ENCODE measurements around the gene JAGN1. TPM values are rescaled to one million over a fixed set of nuclear protein-coding genes. Genes with fewer than 3 reads are reported as not detected.

JAGN1 gene
- total and polyA plus RNA-seq, 4 experiments from 2014 or later = 26.5 to 48.3 (median 35.0) TPM

GRCh38 chr3:9912294-9912935, 22.0 kb downstream of the JAGN1 start:
- H3K9me3 Mint-ChIP-seq = no peaks in the 10 kb centered on the region
- ChIA-PET CTCF (ENCODE audit: partially characterized antibody) (interaction anchor here (1.0 to 4.4 kb wide), 7 partner anchors 9 to 34 kb away, joined by 3 to 22 read pairs (median 4); partner anchors contain the start of genes CRELD1 and JAGN1), POLR2A (ENCODE audit: partially characterized antibody) (interaction anchor here (0.9 to 6.5 kb wide), 8 partner anchors 10 to 336 kb away, joined by 3 to 53 read pairs (median 5); partner anchors contain the start of genes CRELD1, IL17RE, JAGN1 and PRRT3)
- Histone ChIP-seq H3K9me3 (ENCODE audit: control insufficient read depth in 1 of 2, low read length in 2 of 2) (no peaks in the 10 kb centered on the region), H3K27ac (ENCODE audit: low read depth, low read length) (no peak overlapping the region), H3K4me1 (ENCODE audit: insufficient read depth, low read length) (peaks cover 41% of the 10 kb centered on the region), H3K4me3 (ENCODE audit: low read length in 2 of 2) (no peak overlapping the region), H3K27me3 (ENCODE audit: insufficient read depth, low read length) (no peaks in the 10 kb centered on the region), H3K36me3 (ENCODE audit: insufficient read depth, low read length) (no peaks in the 10 kb centered on the region)
- no peaks in the 10 kb centered on the region for H3K36me3 Mint-ChIP-seq
- H3K4me3 Mint-ChIP-seq = peak overlapping the region in 7 of 8 donors; percentile 6 to 69 (median 56)
- H3K27me3 Mint-ChIP-seq = peaks cover 0 to 2% of the 10 kb centered on the region in 2 donors
- peaks cover 19 to 38% (median 27%) of the 10 kb centered on the region in 4 donors for H3K4me1 Mint-ChIP-seq
- DNase-seq = peak; percentile 38 to 74 (median 51)
- intact Hi-C loops (cut with micrococcal nuclease) = loop anchor here (2.0 kb wide), 1 partner anchor 22 kb away; the partner anchor contains the start of gene JAGN1
- H3K27ac Mint-ChIP-seq = peak overlapping the region in 6 of 7 donors; percentile 3 to 87 (median 52)

DNA sequence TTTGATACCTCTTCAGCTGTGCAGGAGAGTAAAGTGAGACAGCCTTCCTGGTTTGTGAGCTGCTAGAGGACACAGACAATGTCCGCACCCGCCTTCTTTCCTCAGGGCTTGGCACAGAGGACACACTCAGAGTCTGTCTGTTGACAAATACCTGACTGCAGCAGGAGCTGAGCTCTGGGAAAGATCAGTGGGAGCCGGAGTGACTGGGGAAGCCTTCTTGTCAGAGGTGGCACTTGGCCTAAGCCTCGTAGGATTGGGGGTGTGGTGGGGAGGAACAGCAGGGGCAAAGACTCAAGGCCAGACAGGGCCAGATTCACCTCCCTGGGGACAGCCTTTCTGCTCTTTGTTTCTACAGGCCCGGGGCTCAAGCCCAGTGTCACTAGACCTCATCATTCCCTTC, 23.2 kb downstream of the JAGN1 start:
- peaks cover 19 to 35% (median 27%) of the 10 kb centered on the region in 4 donors for H3K4me1 Mint-ChIP-seq
- Histone ChIP-seq H3K4me3 (ENCODE audit: low read length in 2 of 2) (no peak overlapping the region), H3K9me3 (ENCODE audit: control insufficient read depth in 1 of 2, low read length in 2 of 2) (no peaks in the 10 kb centered on the region)

GRCh38 chr3:9914011-9914410, 23.6 kb downstream of the JAGN1 start:
- no peaks in the 10 kb centered on the region for H3K27me3 ChIP-seq (ENCODE audit: insufficient read depth, low read length)
- H3K36me3 ChIP-seq (ENCODE audit: insufficient read depth, low read length) = no peaks in the 10 kb centered on the region
- no peak for DNase-seq
- H3K27ac ChIP-seq (ENCODE audit: low read depth, low read length) = no peak overlapping the region
- H3K9me3 ChIP-seq (ENCODE audit: control insufficient read depth in 1 of 2, low read length in 2 of 2) = no peaks in the 10 kb centered on the region
- CTCF ChIA-PET (ENCODE audit: partially characterized antibody) = interaction anchor here (1.2 to 4.4 kb wide), 5 partner anchors 12 to 30 kb away, joined by 3 to 22 read pairs (median 6); partner anchors contain the start of genes CRELD1, IL17RE and JAGN1
- Mint-ChIP-seq H3K36me3 (no peaks in the 10 kb centered on the region), H3K4me1 (peaks cover 19 to 32% (median 26%) of the 10 kb centered on the region in 4 donors), H3K27me3 (peaks cover 0 to 2% of the 10 kb centered on the region in 2 donors), H3K9me3 (no peaks in the 10 kb centered on the region), H3K4me3 (peak overlapping the region in 3 of 8 donors; percentile 25 to 67 (median 45)), H3K27ac (peak overlapping the region in 1 of 7 donors; percentile 24)
- intact Hi-C loops (cut with micrococcal nuclease) = loop anchor here (2.0 kb wide), 1 partner anchor 19 kb away; the partner anchor contains the start of gene CRELD1
- peaks cover 37% of the 10 kb centered on the region for H3K4me1 ChIP-seq (ENCODE audit: insufficient read depth, low read length)
- POLR2A ChIA-PET (ENCODE audit: partially characterized antibody) = interaction anchor here (1.2 to 6.5 kb wide), 5 partner anchors 12 to 335 kb away, joined by 3 to 53 read pairs (median 12); partner anchors contain the start of genes CRELD1, IL17RE, JAGN1 and TATDN2
- H3K4me3 ChIP-seq (ENCODE audit: low read length in 2 of 2) = no peak overlapping the region

More for the DNA sequence above, 23.2 kb downstream of the JAGN1 start:
- no peaks in the 10 kb centered on the region for H3K36me3 Mint-ChIP-seq
- H3K27ac Mint-ChIP-seq = no peak overlapping the region
- peak overlapping the region in 1 of 8 donors; percentile 49 for H3K4me3 Mint-ChIP-seq
- ChIA-PET CTCF (ENCODE audit: partially characterized antibody) (interaction anchor here (1.2 to 4.4 kb wide), 5 partner anchors 11 to 30 kb away, joined by 3 to 22 read pairs (median 6); partner anchors contain the start of genes CRELD1, IL17RE and JAGN1), POLR2A (ENCODE audit: partially characterized antibody) (interaction anchor here (0.6 to 6.5 kb wide), 7 partner anchors 11 to 335 kb away, joined by 3 to 53 read pairs (median 4); partner anchors contain the start of genes CRELD1, IL17RE, JAGN1 and TATDN2)
- no peaks in the 10 kb centered on the region for H3K27me3 ChIP-seq (ENCODE audit: insufficient read depth, low read length)
- no peaks in the 10 kb centered on the region for H3K36me3 ChIP-seq (ENCODE audit: insufficient read depth, low read length)
- no peak overlapping the region for H3K27ac ChIP-seq (ENCODE audit: low read depth, low read length)
- H3K9me3 Mint-ChIP-seq = no peaks in the 10 kb centered on the region
- H3K4me1 ChIP-seq (ENCODE audit: insufficient read depth, low read length) = peaks cover 41% of the 10 kb centered on the region
- H3K27me3 Mint-ChIP-seq = peaks cover 0 to 2% of the 10 kb centered on the region in 2 donors
- intact Hi-C loops (cut with micrococcal nuclease) = loop anchor here (2.0 kb wide), 1 partner anchor 23 kb away; the partner anchor contains the start of gene JAGN1
- no peak for DNase-seq

- H3K27ac ChIP-seq (ENCODE audit: low read depth, low read length) = no peak overlapping the region
- Mint-ChIP-seq H3K9me3 (no peaks in the 10 kb centered on the region), H3K4me3 (peak overlapping the region in 7 of 8 donors; percentile 35 to 69 (median 57)), H3K27me3 (peaks cover 0 to 2% of the 10 kb centered on the region in 2 donors), H3K36me3 (no peaks in the 10 kb centered on the region), H3K27ac (no peak overlapping the region), H3K4me1 (peaks cover 14 to 25% (median 19%) of the 10 kb centered on the region in 4 donors)
- H3K4me3 ChIP-seq (ENCODE audit: low read length in 2 of 2) = peak overlapping the region in 1 of 2 donors; percentile 55
- ChIA-PET CTCF (ENCODE audit: partially characterized antibody) (interaction anchor here (1.2 to 4.4 kb wide), 5 partner anchors 12 to 31 kb away, joined by 3 to 16 read pairs (median 4); partner anchors contain the start of genes IL17RE and JAGN1), POLR2A (ENCODE audit: partially characterized antibody) (interaction anchor here (1.2 to 6.5 kb wide), 4 partner anchors 12 to 32 kb away, joined by 3 to 53 read pairs (median 18); partner anchors contain the start of genes CRELD1, IL17RE and JAGN1)
- DNase-seq = no peak
- intact Hi-C loops (cut with micrococcal nuclease) = loop anchor here (2.0 kb wide), 1 partner anchor 18 kb away; the partner anchor contains the start of gene CRELD1
- H3K36me3 ChIP-seq (ENCODE audit: insufficient read depth, low read length) = no peaks in the 10 kb centered on the region
- no peaks in the 10 kb centered on the region for H3K9me3 ChIP-seq (ENCODE audit: control insufficient read depth in 1 of 2, low read length in 2 of 2)
- no peaks in the 10 kb centered on the region for H3K27me3 ChIP-seq (ENCODE audit: insufficient read depth, low read length)
- peaks cover 30% of the 10 kb centered on the region for H3K4me1 ChIP-seq (ENCODE audit: insufficient read depth, low read length)
Observed at GRCh38 chr3:9914559-9915253, 24.3 kb downstream of the JAGN1 start.

GRCh38 chr3:9915254-9916141, 25.1 kb downstream of the JAGN1 start:
- peaks cover 0 to 2% of the 10 kb centered on the region in 2 donors for H3K27me3 Mint-ChIP-seq
- H3K27me3 ChIP-seq (ENCODE audit: insufficient read depth, low read length) = no peaks in the 10 kb centered on the region
- peak overlapping the region; percentile 36 to 55 for H3K4me3 ChIP-seq (ENCODE audit: low read length in 2 of 2)
- peaks cover 30% of the 10 kb centered on the region for H3K4me1 ChIP-seq (ENCODE audit: insufficient read depth, low read length)
- H3K4me3 Mint-ChIP-seq = peak overlapping the region; percentile 62 to 85 (median 79)
- peak overlapping the region in 1 of 7 donors; percentile 17 for H3K27ac Mint-ChIP-seq
- H3K27ac ChIP-seq (ENCODE audit: low read depth, low read length) = no peak overlapping the region
- intact Hi-C loops (cut with micrococcal nuclease) = loop anchor here (2.0 kb wide), 1 partner anchor 17 kb away; the partner anchor contains the start of gene CRELD1
- H3K36me3 Mint-ChIP-seq = no peaks in the 10 kb centered on the region
- CTCF ChIA-PET (ENCODE audit: partially characterized antibody) = interaction anchor here (1.2 to 4.4 kb wide), 4 partner anchors 16 to 31 kb away, joined by 4 to 16 read pairs (median 5); partner anchors contain the start of gene JAGN1
- DNase-seq = peak in 1 of 5 donors; percentile 25
- H3K36me3 ChIP-seq (ENCODE audit: insufficient read depth, low read length) = no peaks in the 10 kb centered on the region
- H3K9me3 Mint-ChIP-seq = no peaks in the 10 kb centered on the region
- H3K9me3 ChIP-seq (ENCODE audit: control insufficient read depth in 1 of 2, low read length in 2 of 2) = no peaks in the 10 kb centered on the region
- peaks cover 13 to 23% (median 17%) of the 10 kb centered on the region in 4 donors for H3K4me1 Mint-ChIP-seq
- POLR2A ChIA-PET (ENCODE audit: partially characterized antibody) = interaction anchor here (1.3 to 6.5 kb wide), 4 partner anchors 13 to 25 kb away, joined by 6 to 53 read pairs (median 18); partner anchors contain the start of genes CRELD1, IL17RE and JAGN1

DNA sequence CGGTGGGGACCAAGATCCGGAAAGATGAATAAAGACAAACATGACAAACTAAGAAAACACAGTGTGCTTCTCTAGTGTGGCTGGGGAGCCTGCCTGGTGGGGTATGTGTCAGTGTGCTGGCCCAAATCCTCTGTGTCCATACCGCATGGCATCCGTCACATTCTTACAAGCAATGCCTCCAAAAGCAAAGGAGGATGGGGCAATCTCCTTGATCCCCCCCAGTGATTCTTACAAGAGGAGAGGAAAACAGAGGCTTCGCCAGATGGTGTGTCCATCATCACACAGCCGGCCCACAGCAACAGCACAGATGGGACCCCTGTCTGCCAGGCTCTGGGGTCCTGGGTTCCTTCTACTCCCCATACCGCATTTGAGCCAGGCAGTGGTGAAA, 25.9 kb downstream of the JAGN1 start:
- no peak overlapping the region for H3K4me3 ChIP-seq (ENCODE audit: low read length in 2 of 2)
- H3K27ac ChIP-seq (ENCODE audit: low read depth, low read length) = no peak overlapping the region
- peaks cover 0 to 2% of the 10 kb centered on the region in 2 donors for H3K27me3 Mint-ChIP-seq
- no peaks in the 10 kb centered on the region for H3K36me3 ChIP-seq (ENCODE audit: insufficient read depth, low read length)
- H3K36me3 Mint-ChIP-seq = no peaks in the 10 kb centered on the region
- ChIA-PET CTCF (ENCODE audit: partially characterized antibody) (interaction anchor here (1.2 to 1.7 kb wide), 2 partner anchors 16 to 30 kb away, joined by 4 read pairs; no protein-coding TSS in a partner anchor), POLR2A (ENCODE audit: partially characterized antibody) (interaction anchor here (1.3 to 6.5 kb wide), 3 partner anchors 14 to 26 kb away, joined by 6 to 53 read pairs (median 12); partner anchors contain the start of genes CRELD1, IL17RE and JAGN1)
- intact Hi-C loops (cut with micrococcal nuclease) = no loop called here
- peak overlapping the region in 2 of 7 donors; percentile 51 to 59 for H3K27ac Mint-ChIP-seq
- no peaks in the 10 kb centered on the region for H3K27me3 ChIP-seq (ENCODE audit: insufficient read depth, low read length)
- H3K4me3 Mint-ChIP-seq = peak overlapping the region; percentile 64 to 85 (median 75)
- H3K4me1 Mint-ChIP-seq = peaks cover 13 to 20% (median 16%) of the 10 kb centered on the region in 4 donors
- H3K4me1 ChIP-seq (ENCODE audit: insufficient read depth, low read length) = peaks cover 29% of the 10 kb centered on the region
- H3K9me3 ChIP-seq (ENCODE audit: control insufficient read depth in 1 of 2, low read length in 2 of 2) = no peaks in the 10 kb centered on the region
- DNase-seq = no peak
- no peaks in the 10 kb centered on the region for H3K9me3 Mint-ChIP-seq

Data from CD4-positive, alpha-beta memory T cell (primary cell).